Left renal cortex interstitium (tissue), 4 donors: ENCODE results near the gene CLIP3. TPM values are rescaled to one million over a fixed set of nuclear protein-coding genes. Genes with fewer than 3 reads are reported as not detected.
"Not testable (repeated sequence)": the region's sequence is repeated elsewhere in the genome, so short reads cannot be mapped to it uniquely, and the experiment has no call there.

Experiments
- DNase-seq, 4 donors: peaks; one replicate each; pipeline ENCODE4 v3.0.0-alpha.2; 2013; ENCODE audit warnings: low read depth in 4 of 4, low spot score in 2 of 4, missing footprints in 1 of 4
- polyA plus RNA-seq, 4 donors: library from polyadenylated mRNA; unstranded; fragments of 120-200 nt; gene quantifications; one replicate each; pipeline ENCODE4 v1.2.1, GENCODE V29; 2013; ENCODE audit not compliant: insufficient read length in 4 of 4

Gene CLIP3
- polyA plus RNA-seq, 4 donors = 47.0 to 61.8 (median 57.1) TPM

GRCh38 chr19:36049080-36049698 is 16.5 kb upstream of the CLIP3 start:
- no peak for DNase-seq

- DNase-seq = no peak
Measured at GRCh38 chr19:36047835-36048234, 15.2 kb upstream of the CLIP3 start.

GRCh38 chr19:36046443-36047050 is 13.9 kb upstream of the CLIP3 start:
- no peak for DNase-seq

- no peak for DNase-seq
Measured at GRCh38 chr19:36043952-36044351, 11.3 kb upstream of the CLIP3 start.

- DNase-seq = peak in 1 of 4 donors; percentile 32
Measured at GRCh38 chr19:36041831-36042230, 9.2 kb upstream of the CLIP3 start.

- DNase-seq = not testable (repeated sequence)
Measured at GRCh38 chr19:36041092-36041491, 8.4 kb upstream of the CLIP3 start.

GRCh38 chr19:36040495-36040894 is 7.8 kb upstream of the CLIP3 start:
- DNase-seq = no peak

- no peak for DNase-seq
Measured at GRCh38 chr19:36031308-36031707, 1.4 kb downstream of the CLIP3 start.

- no peak for DNase-seq
Measured at GRCh38 chr19:36030264-36031148, 2.2 kb downstream of the CLIP3 start.

GRCh38 chr19:36028313-36029041 is 4.2 kb downstream of the CLIP3 start:
- DNase-seq = no peak

GRCh38 chr19:36027696-36028095 is 5.0 kb downstream of the CLIP3 start:
- no peak for DNase-seq

GRCh38 chr19:36026091-36026876 is 6.4 kb downstream of the CLIP3 start:
- DNase-seq = no peak

- no peak for DNase-seq
Measured at GRCh38 chr19:36025541-36025940, 7.1 kb downstream of the CLIP3 start.

GRCh38 chr19:36023432-36023831 is 9.2 kb downstream of the CLIP3 start:
- DNase-seq = no peak

- no peak for DNase-seq
Measured at GRCh38 chr19:36019061-36019670, 13.5 kb downstream of the CLIP3 start.

- DNase-seq = peak; percentile 87 to 97 (median 94)
Measured at GRCh38 chr19:36014012-36014924, 18.4 kb downstream of the CLIP3 start, which contains the start of gene ALKBH6. Gene ALKBH6, minus strand, starts transcription at chr19:36014213. Its CDS starts 816 bp downstream, at chr19:36013397.

- DNase-seq = no peak
Measured at GRCh38 chr19:36013280-36014011, 19.2 kb downstream of the CLIP3 start.

- DNase-seq = no peak
Measured at GRCh38 chr19:36010402-36010801, 22.3 kb downstream of the CLIP3 start.
